GM12892 (cell line): ENCODE measurements around the gene PCDHGA10.
"Not testable (repeated sequence)": the region's sequence is repeated elsewhere in the genome, so short reads cannot be mapped to it uniquely, and the experiment has no call there.

Experiments
- DNase-seq: peaks from one replicate; pipeline ENCODE4 v3.0.0; 2011; ENCODE audit not compliant: insufficient read length
- FAIRE-seq: peaks from 2 replicates; lab custom pipeline; 2011; peaks lifted over from hg19 to GRCh38; lab: Jason Lieb, UNC
- POLR2A ChIP-seq: IDR thresholded peaks from 2 replicates; pipeline ENCODE4 v1.6.1; 2011; ENCODE audit warnings: low read depth, low read length, control low read depth
- POLR2AphosphoS5 ChIP-seq: IDR thresholded peaks from 2 replicates; pipeline ENCODE4 v1.6.1; 2011; ENCODE audit warnings: low read depth, low read length, control low read depth
- TAF1 ChIP-seq: IDR thresholded peaks from 2 replicates; pipeline ENCODE4 v1.6.1; 2011; ENCODE audit warnings: low read depth, mild to moderate bottlenecking, control low read depth, low read length, borderline replicate concordance

PCDHGA10 gene

GRCh38 chr5:141382469-141383294 is 30.1 kb upstream of the PCDHGA10 start, which contains the start of gene PCDHGA7:
TSS of gene PCDHGA7 (plus strand) at chr5:141382742. CDS start at chr5:141382900, 158 bp downstream.
- DNase-seq (no peak), FAIRE-seq (no peak)
- TF ChIP-seq TAF1, result no peak
- no peak for TF ChIP-seq POLR2A
- no peak for TF ChIP-seq POLR2AphosphoS5

GRCh38 chr5:141383345-141383744 is 29.4 kb upstream of the PCDHGA10 start:
- DNase-seq (no peak), FAIRE-seq (no peak)
- TF ChIP-seq POLR2AphosphoS5 (no peak), TAF1 (no peak), POLR2A (no peak)

GRCh38 chr5:141384471-141385267 is 28.1 kb upstream of the PCDHGA10 start:
- DNase-seq (no peak), FAIRE-seq (no peak)
- no peak for TF ChIP-seq POLR2AphosphoS5
- no peak for TF ChIP-seq POLR2A
- TF ChIP-seq TAF1, result no peak

GRCh38 chr5:141387557-141388311 is 25.1 kb upstream of the PCDHGA10 start, which contains the start of gene PCDHGB4:
TSS of gene PCDHGB4 (plus strand) at chr5:141387698. CDS start at chr5:141387885, 187 bp downstream.
- peak; percentile 82 for FAIRE-seq
- not testable (repeated sequence) for DNase-seq

GRCh38 chr5:141388661-141389060 is 24.1 kb upstream of the PCDHGA10 start:
- FAIRE-seq (no peak), DNase-seq (no peak)
- TF ChIP-seq POLR2A (no peak), POLR2AphosphoS5 (no peak), TAF1 (no peak)

GRCh38 chr5:141389153-141390042 is 23.4 kb upstream of the PCDHGA10 start:
- TF ChIP-seq POLR2AphosphoS5, result no peak
- no peak for TF ChIP-seq POLR2A
- TF ChIP-seq TAF1, result no peak
- FAIRE-seq (no peak), DNase-seq (no peak)

GRCh38 chr5:141392429-141393198 is 20.2 kb upstream of the PCDHGA10 start, which contains the start of gene PCDHGA8:
TSS of gene PCDHGA8 (plus strand) at chr5:141392633. CDS start at chr5:141392814, 181 bp downstream.
- TF ChIP-seq POLR2AphosphoS5 (no peak), POLR2A (no peak), TAF1 (no peak)
- DNase-seq, result no peak
- FAIRE-seq, result no peak

- no peak for DNase-seq
- FAIRE-seq, result no peak
- no peak for TF ChIP-seq POLR2A
- no peak for TF ChIP-seq TAF1
- TF ChIP-seq POLR2AphosphoS5, result no peak
Observed at GRCh38 chr5:141393267-141393666, 19.5 kb upstream of the PCDHGA10 start.

GRCh38 chr5:141394401-141395187 is 18.2 kb upstream of the PCDHGA10 start:
- FAIRE-seq, DNase-seq: not testable (repeated sequence)

- peak; percentile 35 for DNase-seq
- peak; percentile 96 for FAIRE-seq
Observed at GRCh38 chr5:141397756-141398551, 14.8 kb upstream of the PCDHGA10 start, which contains the start of gene PCDHGB5. TSS of gene PCDHGB5 (plus strand) at chr5:141397947. CDS start at chr5:141398128, 181 bp downstream.
